Ishikawa (cell line): Measurements from ENCODE around the gene WWOX.

Source experiments
- CEBPB ChIP-seq: IDR thresholded peaks from 2 replicates; pipeline ENCODE4 v1.6.1; 2012
- CREB1 ChIP-seq: IDR thresholded peaks from 2 replicates; pipeline ENCODE4 v1.6.1; 2012; ENCODE audit warnings: low read depth
- EGR1 ChIP-seq: IDR thresholded peaks from 2 replicates; pipeline ENCODE4 v1.6.1; 2012
- EP300 ChIP-seq: IDR thresholded peaks from 2 replicates; pipeline ENCODE4 v1.6.1; 2012; ENCODE audit warnings: borderline replicate concordance
- FOXM1 ChIP-seq: IDR thresholded peaks from 2 replicates; pipeline ENCODE4 v1.6.1; 2012; ENCODE audit warnings: low read depth, borderline replicate concordance
- MAX ChIP-seq: IDR thresholded peaks from 2 replicates; pipeline ENCODE4 v1.6.1; 2012
- NFIC ChIP-seq: IDR thresholded peaks from 2 replicates; pipeline ENCODE4 v1.6.1; 2012
- RAD21 ChIP-seq: IDR thresholded peaks from 2 replicates; pipeline ENCODE4 v1.6.1; 2012; ENCODE audit warnings: low read depth
- TAF1 ChIP-seq: IDR thresholded peaks from 2 replicates; pipeline ENCODE4 v1.6.1; 2012; ENCODE audit warnings: low read depth, mild to moderate bottlenecking
- TCF12 ChIP-seq: IDR thresholded peaks from 2 replicates; pipeline ENCODE4 v1.6.1; 2012; ENCODE audit warnings: low read depth
- TEAD4 ChIP-seq: IDR thresholded peaks from 2 replicates; pipeline ENCODE4 v1.6.1; 2012
- YY1 ChIP-seq: IDR thresholded peaks from 2 replicates; pipeline ENCODE4 v1.6.1; 2012; ENCODE audit warnings: low read depth
- ZBTB7A ChIP-seq: IDR thresholded peaks from 2 replicates; pipeline ENCODE4 v1.6.1; 2012; ENCODE audit warnings: low read depth
- TF ChIP-seq, protein P1 (sequence below): IDR thresholded peaks from 2 replicates; pipeline ENCODE4 v1.6.1; 2012
- TF ChIP-seq, protein P2 (sequence below): IDR thresholded peaks from 2 replicates; pipeline ENCODE4 v1.6.1; 2012; ENCODE audit warnings: low read depth, mild to moderate bottlenecking

Gene WWOX

GRCh38 chr16:78900966-78901365 is 801.5 kb downstream of the WWOX start:
- TF ChIP-seq EP300 = no peak
- TF ChIP-seq TAF1 = no peak
- no peak for TF ChIP-seq NFIC
- TF ChIP-seq CEBPB = no peak
- TF ChIP-seq TCF12 = no peak
- no peak for TF ChIP-seq FOXM1
- no peak for TF ChIP-seq MAX
- TF ChIP-seq YY1 = no peak
- no peak for TF ChIP-seq RAD21
- TF ChIP-seq CREB1 = no peak
- TF ChIP-seq, protein P1, sequence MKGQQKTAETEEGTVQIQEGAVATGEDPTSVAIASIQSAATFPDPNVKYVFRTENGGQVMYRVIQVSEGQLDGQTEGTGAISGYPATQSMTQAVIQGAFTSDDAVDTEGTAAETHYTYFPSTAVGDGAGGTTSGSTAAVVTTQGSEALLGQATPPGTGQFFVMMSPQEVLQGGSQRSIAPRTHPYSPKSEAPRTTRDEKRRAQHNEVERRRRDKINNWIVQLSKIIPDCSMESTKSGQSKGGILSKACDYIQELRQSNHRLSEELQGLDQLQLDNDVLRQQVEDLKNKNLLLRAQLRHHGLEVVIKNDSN = no peak
- TF ChIP-seq, protein P2, sequence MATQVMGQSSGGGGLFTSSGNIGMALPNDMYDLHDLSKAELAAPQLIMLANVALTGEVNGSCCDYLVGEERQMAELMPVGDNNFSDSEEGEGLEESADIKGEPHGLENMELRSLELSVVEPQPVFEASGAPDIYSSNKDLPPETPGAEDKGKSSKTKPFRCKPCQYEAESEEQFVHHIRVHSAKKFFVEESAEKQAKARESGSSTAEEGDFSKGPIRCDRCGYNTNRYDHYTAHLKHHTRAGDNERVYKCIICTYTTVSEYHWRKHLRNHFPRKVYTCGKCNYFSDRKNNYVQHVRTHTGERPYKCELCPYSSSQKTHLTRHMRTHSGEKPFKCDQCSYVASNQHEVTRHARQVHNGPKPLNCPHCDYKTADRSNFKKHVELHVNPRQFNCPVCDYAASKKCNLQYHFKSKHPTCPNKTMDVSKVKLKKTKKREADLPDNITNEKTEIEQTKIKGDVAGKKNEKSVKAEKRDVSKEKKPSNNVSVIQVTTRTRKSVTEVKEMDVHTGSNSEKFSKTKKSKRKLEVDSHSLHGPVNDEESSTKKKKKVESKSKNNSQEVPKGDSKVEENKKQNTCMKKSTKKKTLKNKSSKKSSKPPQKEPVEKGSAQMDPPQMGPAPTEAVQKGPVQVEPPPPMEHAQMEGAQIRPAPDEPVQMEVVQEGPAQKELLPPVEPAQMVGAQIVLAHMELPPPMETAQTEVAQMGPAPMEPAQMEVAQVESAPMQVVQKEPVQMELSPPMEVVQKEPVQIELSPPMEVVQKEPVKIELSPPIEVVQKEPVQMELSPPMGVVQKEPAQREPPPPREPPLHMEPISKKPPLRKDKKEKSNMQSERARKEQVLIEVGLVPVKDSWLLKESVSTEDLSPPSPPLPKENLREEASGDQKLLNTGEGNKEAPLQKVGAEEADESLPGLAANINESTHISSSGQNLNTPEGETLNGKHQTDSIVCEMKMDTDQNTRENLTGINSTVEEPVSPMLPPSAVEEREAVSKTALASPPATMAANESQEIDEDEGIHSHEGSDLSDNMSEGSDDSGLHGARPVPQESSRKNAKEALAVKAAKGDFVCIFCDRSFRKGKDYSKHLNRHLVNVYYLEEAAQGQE = no peak
- TF ChIP-seq TEAD4 = no peak
- TF ChIP-seq EGR1 = no peak
- TF ChIP-seq ZBTB7A = no peak

DNA sequence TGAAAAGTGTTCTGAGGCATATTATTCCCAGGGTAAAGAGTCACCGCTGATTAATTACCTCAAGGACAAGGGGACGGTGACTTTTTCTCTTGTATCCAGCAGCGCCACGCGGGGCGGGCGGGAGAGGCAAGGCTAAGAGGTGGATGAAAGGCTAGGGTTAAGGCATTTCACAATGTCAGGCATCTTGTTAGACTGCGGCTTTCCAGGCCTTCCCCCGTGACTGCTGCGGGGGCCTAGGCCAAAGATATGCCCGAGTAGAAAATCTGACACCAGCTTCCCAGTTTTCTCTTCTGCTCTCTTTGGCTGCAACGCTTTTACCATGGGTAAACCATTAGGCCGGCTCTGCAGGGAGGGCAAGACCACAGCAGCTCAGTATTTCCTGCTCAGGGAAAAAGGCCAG is 802.9 kb downstream of the WWOX start:
- TF ChIP-seq ZBTB7A (no peak), MAX (no peak), FOXM1 (no peak), TCF12 (no peak), TAF1 (no peak), CEBPB (no peak), EP300 (no peak), TEAD4 (no peak), EGR1 (no peak), CREB1 (no peak), RAD21 (no peak), NFIC (no peak), YY1 (no peak)
- TF ChIP-seq, protein P2 = no peak
- TF ChIP-seq, protein P1 = no peak

DNA sequence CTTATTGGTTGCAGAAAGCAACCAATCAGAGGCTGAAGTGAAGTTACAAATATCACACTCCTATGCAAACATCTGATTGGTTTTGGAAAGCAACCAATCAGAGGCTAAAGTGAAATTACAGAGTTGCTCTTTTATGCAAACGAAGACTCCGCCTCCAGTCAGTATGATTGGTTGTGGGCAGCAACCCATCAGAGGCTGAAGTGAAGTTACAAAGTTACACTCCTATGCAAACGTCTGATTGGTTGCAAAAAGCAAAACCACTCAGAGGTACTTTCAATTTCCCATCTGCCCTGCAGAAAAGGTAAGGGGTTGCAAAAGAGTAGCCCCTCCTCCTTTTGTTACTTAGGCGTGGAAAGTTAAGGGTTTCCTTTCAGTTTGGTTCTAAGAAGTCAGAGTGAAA is 803.8 kb downstream of the WWOX start:
- TF ChIP-seq MAX = no peak
- no peak for TF ChIP-seq YY1
- no peak for TF ChIP-seq RAD21
- TF ChIP-seq, protein P2 = no peak
- TF ChIP-seq NFIC = no peak
- no peak for TF ChIP-seq CEBPB
- no peak for TF ChIP-seq TCF12
- TF ChIP-seq TEAD4 = no peak
- TF ChIP-seq EGR1 = no peak
- TF ChIP-seq FOXM1 = no peak
- no peak for TF ChIP-seq ZBTB7A
- no peak for TF ChIP-seq TAF1
- TF ChIP-seq CREB1 = no peak
- no peak for TF ChIP-seq EP300
- TF ChIP-seq, protein P1 = no peak

DNA sequence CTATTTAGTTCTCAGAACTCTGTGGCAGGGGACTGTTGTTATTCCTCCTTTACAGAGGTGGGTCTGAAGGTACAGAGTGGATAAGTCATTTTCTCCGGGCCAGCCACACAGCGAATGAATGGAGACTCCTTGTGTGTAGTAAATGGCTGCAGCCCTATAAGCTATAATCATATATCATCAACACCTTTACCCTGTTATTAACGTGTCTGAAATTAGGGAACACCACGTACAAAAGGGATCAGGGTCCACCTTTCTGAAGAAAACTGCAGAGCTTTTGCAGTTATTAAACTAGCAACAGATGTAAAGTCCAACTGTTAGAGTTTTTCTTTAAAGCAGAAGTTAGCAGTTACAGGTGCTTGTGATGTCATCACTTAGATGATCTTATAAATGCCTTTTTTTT is 804.4 kb downstream of the WWOX start:
- TF ChIP-seq ZBTB7A (no peak), YY1 (no peak), TAF1 (no peak), EP300 (no peak), EGR1 (no peak), TEAD4 (no peak), NFIC (no peak)
- TF ChIP-seq, protein P2 = no peak
